Measurements from ENCODE around the gene ZNF831.

Gene ZNF831

GRCh38 chr20:59157531-59157930, 6.1 kb upstream of the ZNF831 start:
- DNase-seq (ENCODE audit: low spot score) = no peak

- no peak for DNase-seq (ENCODE audit: low spot score)
Observed at GRCh38 chr20:59157961-59158541, 5.6 kb upstream of the ZNF831 start.

GRCh38 chr20:59158673-59159072, 4.9 kb upstream of the ZNF831 start:
- DNase-seq (ENCODE audit: low spot score) = no peak

- no peak for DNase-seq (ENCODE audit: low spot score)
Observed at GRCh38 chr20:59159091-59159490, 4.5 kb upstream of the ZNF831 start.

- DNase-seq (ENCODE audit: low spot score) = no peak
Observed at GRCh38 chr20:59159493-59160376, 3.9 kb upstream of the ZNF831 start.

GRCh38 chr20:59160389-59161115, 3.1 kb upstream of the ZNF831 start:
- DNase-seq (ENCODE audit: low spot score) = no peak

GRCh38 chr20:59161721-59162120, 1.9 kb upstream of the ZNF831 start:
- no peak for DNase-seq (ENCODE audit: low spot score)

GRCh38 chr20:59164686-59165391, 1.2 kb downstream of the ZNF831 start:
- no peak for DNase-seq (ENCODE audit: low spot score)

- no peak for DNase-seq (ENCODE audit: low spot score)
Observed at GRCh38 chr20:59165396-59165795, 1.8 kb downstream of the ZNF831 start.

- no peak for DNase-seq (ENCODE audit: low spot score)
Observed at GRCh38 chr20:59165891-59166709, 2.5 kb downstream of the ZNF831 start.

- DNase-seq (ENCODE audit: low spot score) = no peak
Observed at GRCh38 chr20:59170406-59171349, 7.1 kb downstream of the ZNF831 start.

- no peak for DNase-seq (ENCODE audit: low spot score)
Observed at GRCh38 chr20:59171986-59172385, 8.4 kb downstream of the ZNF831 start.

GRCh38 chr20:59173938-59174491, 10.4 kb downstream of the ZNF831 start:
- DNase-seq (ENCODE audit: low spot score) = no peak

- DNase-seq (ENCODE audit: low spot score) = no peak
Observed at GRCh38 chr20:59175002-59175401, 11.4 kb downstream of the ZNF831 start.

- no peak for DNase-seq (ENCODE audit: low spot score)
Observed at GRCh38 chr20:59175861-59176260, 12.2 kb downstream of the ZNF831 start.

GRCh38 chr20:59176812-59177211, 13.2 kb downstream of the ZNF831 start:
- DNase-seq (ENCODE audit: low spot score) = no peak

- DNase-seq (ENCODE audit: low spot score) = no peak
Observed at GRCh38 chr20:59177266-59178250, 13.9 kb downstream of the ZNF831 start.

GRCh38 chr20:59178983-59179595, 15.5 kb downstream of the ZNF831 start:
- DNase-seq (ENCODE audit: low spot score) = no peak

Data from kidney tubule cell (primary cell).